H9 (cell line): Measurements from ENCODE around the gene OOSP4B. TPM values are rescaled to one million over a fixed set of nuclear protein-coding genes. Genes with fewer than 3 reads are reported as not detected.
"Not testable (repeated sequence)": the region's sequence is repeated elsewhere in the genome, so short reads cannot be mapped to it uniquely, and the experiment has no call there.

Experiments used
- DNase-seq: peaks from one replicate; pipeline ENCODE4 v3.0.0-alpha.2; 2017
- H2AFZ ChIP-seq: one replicate; pipeline ENCODE4 v1.6.1; 2013; ENCODE audit warnings: mild to moderate bottlenecking, low read length, control low read depth, moderate library complexity
- H2AK5ac ChIP-seq: 2 replicates; pipeline ENCODE4 v1.6.1; 2013; ENCODE audit warnings: low read length, control low read depth, mixed read lengths; ENCODE audit not compliant: insufficient read length
- H2BK120ac ChIP-seq: one replicate; pipeline ENCODE4 v1.6.1; 2013; ENCODE audit warnings: low read depth, mild to moderate bottlenecking, low read length, control low read depth, inconsistent platforms; ENCODE audit not compliant: poor library complexity, severe bottlenecking
- H2BK12ac ChIP-seq: 2 replicates; pipeline ENCODE4 v1.6.1; 2013; ENCODE audit warnings: low read length, control low read depth, mixed read lengths, low read depth; ENCODE audit not compliant: insufficient read length
- H2BK15ac ChIP-seq: 2 replicates; pipeline ENCODE4 v1.6.1; 2013; ENCODE audit warnings: low read depth, low read length, control low read depth
- H2BK20ac ChIP-seq: one replicate; pipeline ENCODE4 v1.6.1; 2013; ENCODE audit warnings: low read depth, mild to moderate bottlenecking, low read length, control low read depth, inconsistent platforms; ENCODE audit not compliant: poor library complexity, severe bottlenecking
- H2BK5ac ChIP-seq: 2 replicates; pipeline ENCODE4 v1.6.1; 2013; ENCODE audit warnings: low read length, control low read depth, mixed read lengths; ENCODE audit not compliant: insufficient read length
- H3K14ac ChIP-seq: 2 replicates; pipeline ENCODE4 v1.6.1; 2013; ENCODE audit warnings: low read length, control low read depth; ENCODE audit not compliant: insufficient read depth
- H3K18ac ChIP-seq: 2 replicates; pipeline ENCODE4 v1.6.1; 2013; ENCODE audit warnings: low read depth, mild to moderate bottlenecking, mixed read lengths, low read length, control low read depth; ENCODE audit not compliant: insufficient read length
- H3K23ac ChIP-seq: 2 replicates; pipeline ENCODE4 v1.6.1; 2013; ENCODE audit warnings: low read length, control low read depth, mixed read lengths, low read depth; ENCODE audit not compliant: insufficient read length
- H3K23me2 ChIP-seq: 2 replicates; pipeline ENCODE4 v1.6.1; 2013; ENCODE audit warnings: low read depth, mild to moderate bottlenecking, mixed read lengths, low read length, control low read depth; ENCODE audit not compliant: insufficient read length, poor library complexity, severe bottlenecking
- H3K27ac ChIP-seq: 2 replicates; pipeline ENCODE4 v1.5.1; 2013; ENCODE audit warnings: low read length, control low read depth, mixed read lengths, low read depth; ENCODE audit not compliant: insufficient read length
- H3K27me3 ChIP-seq: 2 replicates; pipeline ENCODE4 v1.6.1; 2013; ENCODE audit warnings: low read length, control low read depth, inconsistent platforms; ENCODE audit not compliant: insufficient read depth
- H3K4ac ChIP-seq: 2 replicates; pipeline ENCODE4 v1.6.1; 2013; ENCODE audit warnings: low read depth, mild to moderate bottlenecking, control low read depth, inconsistent platforms, low read length, moderate library complexity
- H3K4me1 ChIP-seq: 2 replicates; pipeline ENCODE4 v1.6.1; 2013; ENCODE audit warnings: low read length, control low read depth, inconsistent platforms; ENCODE audit not compliant: insufficient read depth
- H3K4me2 ChIP-seq: 2 replicates; pipeline ENCODE4 v1.6.1; 2013; ENCODE audit warnings: low read length, control low read depth, mixed read lengths; ENCODE audit not compliant: insufficient read length, insufficient read depth
- H3K56ac ChIP-seq: 2 replicates; pipeline ENCODE4 v1.6.1; 2013; ENCODE audit warnings: low read depth, mild to moderate bottlenecking, mixed read lengths, low read length, control low read depth; ENCODE audit not compliant: insufficient read length
- H3K79me1 ChIP-seq: 2 replicates; pipeline ENCODE4 v1.6.1; 2013; ENCODE audit warnings: low read depth, mild to moderate bottlenecking, moderate library complexity, low read length, control low read depth, inconsistent platforms; ENCODE audit not compliant: insufficient read depth, poor library complexity, severe bottlenecking
- H3K79me2 ChIP-seq: 2 replicates; pipeline ENCODE4 v1.6.1; 2013; ENCODE audit warnings: low read length, control low read depth, inconsistent platforms; ENCODE audit not compliant: insufficient read depth
- H3K9ac ChIP-seq: 2 replicates; pipeline ENCODE4 v1.6.1; 2013; ENCODE audit warnings: low read length, control low read depth, mixed read lengths; ENCODE audit not compliant: insufficient read length; ENCODE audit errors: extremely low read depth
- H3K9me3 ChIP-seq: one replicate; pipeline ENCODE4 v1.6.1; 2013; ENCODE audit warnings: low read depth, low read length, inconsistent platforms; ENCODE audit not compliant: control insufficient read depth
- H3T11ph ChIP-seq: one replicate; pipeline ENCODE4 v1.6.1; 2013; ENCODE audit warnings: mild to moderate bottlenecking, low read length, control low read depth, inconsistent platforms
- H4K20me1 ChIP-seq: one replicate; pipeline ENCODE4 v1.6.1; 2013; ENCODE audit not compliant: control insufficient read depth, insufficient read length, insufficient read depth
- H4K5ac ChIP-seq: 2 replicates; pipeline ENCODE4 v1.6.1; 2013; ENCODE audit warnings: low read depth, mild to moderate bottlenecking, mixed read lengths, low read length, control low read depth; ENCODE audit not compliant: insufficient read length
- H4K8ac ChIP-seq: replicated peaks from 2 replicates; pipeline ENCODE4 v1.6.1; 2013; ENCODE audit warnings: low read length, control low read depth, mixed read lengths, low read depth; ENCODE audit not compliant: insufficient read length
- H4K91ac ChIP-seq: 2 replicates; pipeline ENCODE4 v1.6.1; 2013; ENCODE audit warnings: low read depth, mild to moderate bottlenecking, moderate library complexity, mixed read lengths, low read length, control low read depth; ENCODE audit not compliant: insufficient read length
- H3K27ac Mint-ChIP-seq, 3 experiments: 2 replicates in 2 of 3; 3 replicates in 1 of 3; pipeline ENCODE4 v1.8.0; 2020 to 2021; ENCODE audit warnings: mixed read lengths in 3 of 3, mild to moderate bottlenecking in 1 of 3, moderate library complexity in 1 of 3
- H3K27me3 Mint-ChIP-seq: 2 replicates; pipeline ENCODE4 v1.8.0; 2021; ENCODE audit warnings: low read depth, mild to moderate bottlenecking, moderate library complexity, mixed read lengths
- H3K36me3 Mint-ChIP-seq, 3 experiments: 2 replicates in 2 of 3; 3 replicates in 1 of 3; pipeline ENCODE4 v1.8.0; 2020 to 2021; ENCODE audit warnings: low read depth in 3 of 3, mixed read lengths in 3 of 3; ENCODE audit not compliant: insufficient read depth in 1 of 3
- H3K4me1 Mint-ChIP-seq, 2 experiments: 2 replicates each; pipeline ENCODE4 v1.8.0; 2020; ENCODE audit warnings: mixed read lengths in 2 of 2
- H3K4me3 Mint-ChIP-seq, 2 experiments: 2 replicates in 1 of 2; 3 replicates in 1 of 2; pipeline ENCODE4 v1.8.0; 2020 to 2021; ENCODE audit warnings: mild to moderate bottlenecking in 2 of 2, mixed read lengths in 2 of 2, moderate library complexity in 1 of 2
- H3K9me3 Mint-ChIP-seq, 2 experiments: 2 replicates in 1 of 2; 3 replicates in 1 of 2; pipeline ENCODE4 v1.8.0; 2020; ENCODE audit warnings: mild to moderate bottlenecking in 2 of 2, mixed read lengths in 2 of 2, moderate library complexity in 1 of 2
- WGBS: extraction: QIAGEN DNeasy Blood & Tissue Kit; methylation state at CpG from one replicate; pipeline ENCODE4 v1.1.7; 2013; ENCODE audit warnings: missing lambda C conversion rate, low lambda C conversion rate, mixed read lengths; ENCODE audit not compliant: insufficient read length; ENCODE audit errors: extremely low coverage; 5-methylcytosine and 5-hydroxymethylcytosine counted together
- total RNA-seq: library from RNA; stranded (reverse); gene quantifications from 2 replicates; pipeline ENCODE4 v1.2.1, GENCODE V29; 2021
- TF ChIP-seq, protein P1 (sequence below): fragments of 200-600 bp; sonication (generic); conservative IDR thresholded peaks from 3 replicates; pipeline ENCODE4 v1.8.0; 2021; ENCODE audit warnings: antibody characterized with exemption, mild to moderate bottlenecking

Gene OOSP4B
- total RNA-seq, 1 experiment from 2014 or later = not detected

DNA sequence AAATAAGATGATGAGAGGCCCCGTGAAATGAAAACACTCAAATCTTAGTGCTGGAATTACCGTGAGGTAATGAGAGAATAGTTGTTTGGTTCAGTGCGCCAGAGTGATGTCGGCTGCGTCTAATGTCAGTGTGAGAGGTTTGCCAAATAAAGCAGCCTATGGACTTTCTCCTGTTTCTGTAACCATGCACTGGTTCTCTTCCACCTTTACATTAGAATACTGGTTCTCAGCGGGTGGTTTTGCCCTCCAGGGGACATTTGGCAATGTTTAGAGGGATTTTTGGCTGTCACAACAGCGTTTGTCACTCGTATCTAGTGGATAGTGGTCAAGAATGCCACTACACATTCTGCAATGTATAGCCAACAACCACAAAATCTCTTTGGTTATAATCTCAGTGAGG lies 1.1 kb downstream of the OOSP4B start:
- H4K20me1 ChIP-seq = no peaks in the 10 kb centered on the region
- TF ChIP-seq, protein P1, sequence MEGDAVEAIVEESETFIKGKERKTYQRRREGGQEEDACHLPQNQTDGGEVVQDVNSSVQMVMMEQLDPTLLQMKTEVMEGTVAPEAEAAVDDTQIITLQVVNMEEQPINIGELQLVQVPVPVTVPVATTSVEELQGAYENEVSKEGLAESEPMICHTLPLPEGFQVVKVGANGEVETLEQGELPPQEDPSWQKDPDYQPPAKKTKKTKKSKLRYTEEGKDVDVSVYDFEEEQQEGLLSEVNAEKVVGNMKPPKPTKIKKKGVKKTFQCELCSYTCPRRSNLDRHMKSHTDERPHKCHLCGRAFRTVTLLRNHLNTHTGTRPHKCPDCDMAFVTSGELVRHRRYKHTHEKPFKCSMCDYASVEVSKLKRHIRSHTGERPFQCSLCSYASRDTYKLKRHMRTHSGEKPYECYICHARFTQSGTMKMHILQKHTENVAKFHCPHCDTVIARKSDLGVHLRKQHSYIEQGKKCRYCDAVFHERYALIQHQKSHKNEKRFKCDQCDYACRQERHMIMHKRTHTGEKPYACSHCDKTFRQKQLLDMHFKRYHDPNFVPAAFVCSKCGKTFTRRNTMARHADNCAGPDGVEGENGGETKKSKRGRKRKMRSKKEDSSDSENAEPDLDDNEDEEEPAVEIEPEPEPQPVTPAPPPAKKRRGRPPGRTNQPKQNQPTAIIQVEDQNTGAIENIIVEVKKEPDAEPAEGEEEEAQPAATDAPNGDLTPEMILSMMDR = no peak
- no peak overlapping the region for H3K18ac ChIP-seq
- peaks cover 3 to 4% of the 10 kb centered on the region in 2 experiments; a peak in 2 of 5 replicates for H3K9me3 Mint-ChIP-seq
- H3K9ac ChIP-seq = no peak overlapping the region
- no peak overlapping the region for H2BK12ac ChIP-seq
- no peak overlapping the region; a peak in 1 of 7 replicates for H3K27ac Mint-ChIP-seq
- no peak overlapping the region for H4K8ac ChIP-seq
- no peak overlapping the region for H2BK5ac ChIP-seq
- no peaks in the 10 kb centered on the region for H3K9me3 ChIP-seq
- H3K23ac ChIP-seq = no peak overlapping the region
- no peak overlapping the region for H3K56ac ChIP-seq
- no peak overlapping the region for H3T11ph ChIP-seq
- no peak overlapping the region for H4K91ac ChIP-seq
- H3K36me3 Mint-ChIP-seq = peaks cover 0 to 5% (median 0%) of the 10 kb centered on the region in 3 experiments; a peak in 2 of 7 replicates
- no peak overlapping the region for H2AFZ ChIP-seq
- no peaks in the 10 kb centered on the region for H3K79me1 ChIP-seq
- no peaks in the 10 kb centered on the region for H3K27me3 Mint-ChIP-seq
- no peaks in the 10 kb centered on the region for H3K79me2 ChIP-seq
- H3K4me3 Mint-ChIP-seq = no peak overlapping the region
- no peak overlapping the region for H3K4me2 ChIP-seq
- no peak overlapping the region for H4K5ac ChIP-seq
- no peak overlapping the region for H2BK120ac ChIP-seq
- no peaks in the 10 kb centered on the region for H3K23me2 ChIP-seq
- peaks cover 11 to 18% of the 10 kb centered on the region in 2 experiments for H3K4me1 Mint-ChIP-seq
- H3K4me1 ChIP-seq = peaks cover 3% of the 10 kb centered on the region; the same call in 1 of the 2 replicates
- no peak overlapping the region for H3K14ac ChIP-seq
- H3K4ac ChIP-seq = no peak overlapping the region
- no CpG with 5 or more reads among the region's 8 CpGs for WGBS
- no peak overlapping the region for H2AK5ac ChIP-seq
- no peak overlapping the region for H2BK20ac ChIP-seq
- no peak for DNase-seq
- H2BK15ac ChIP-seq = no peak overlapping the region
- H3K27ac ChIP-seq = no peak overlapping the region
- no peaks in the 10 kb centered on the region for H3K27me3 ChIP-seq

- H3K23me2 ChIP-seq, H3K9ac ChIP-seq, H4K20me1 ChIP-seq, H3K27ac Mint-ChIP-seq, H3T11ph ChIP-seq, H2BK20ac ChIP-seq, H2BK15ac ChIP-seq, H2AK5ac ChIP-seq, H3K27me3 ChIP-seq, H3K56ac ChIP-seq, H2AFZ ChIP-seq, H4K91ac ChIP-seq, H2BK120ac ChIP-seq, H3K9me3 ChIP-seq, H3K9me3 Mint-ChIP-seq, H3K4ac ChIP-seq, H3K27ac ChIP-seq, H3K79me1 ChIP-seq, H3K79me2 ChIP-seq, H3K4me2 ChIP-seq, H4K8ac ChIP-seq, H3K36me3 Mint-ChIP-seq, H3K4me1 ChIP-seq, H2BK12ac ChIP-seq, H3K23ac ChIP-seq, H3K27me3 Mint-ChIP-seq, H2BK5ac ChIP-seq, DNase-seq, H3K14ac ChIP-seq, H3K4me3 Mint-ChIP-seq, H4K5ac ChIP-seq, H3K18ac ChIP-seq: not testable (repeated sequence)
- WGBS = no CpG with 5 or more reads among the region's 27 CpGs
- peaks cover 11 to 18% of the 10 kb centered on the region in 2 experiments for H3K4me1 Mint-ChIP-seq
These were observed 3.4 kb downstream of the OOSP4B start for GRCh38 chr11:60020376-60020775.
